HEK293T (cell line): ENCODE data around the gene LMTK2.

Source experiments
- ARNT ChIP-seq: fragments of 450-650 bp; IDR thresholded peaks from 2 replicates; pipeline ENCODE4 v1.6.1; 2017; ENCODE audit warnings: mild to moderate bottlenecking
- BHLHE40 ChIP-seq: fragments of 450-650 bp; IDR thresholded peaks from 2 replicates; pipeline ENCODE4 v1.6.1; 2016; ENCODE audit warnings: mild to moderate bottlenecking, moderate library complexity, borderline replicate concordance
- FOXA1 ChIP-seq: fragments of 450-650 bp; IDR thresholded peaks from 2 replicates; pipeline ENCODE4 v1.6.1; 2016; ENCODE audit warnings: mild to moderate bottlenecking
- FOXK2 ChIP-seq: fragments of 450-650 bp; IDR thresholded peaks from 2 replicates; pipeline ENCODE4 v1.6.1; 2016; ENCODE audit warnings: mild to moderate bottlenecking
- L3MBTL2 ChIP-seq: fragments of 450-650 bp; conservative IDR thresholded peaks from 2 replicates; pipeline ENCODE4 v1.6.1; 2016; ENCODE audit warnings: mild to moderate bottlenecking
- NFRKB ChIP-seq: fragments of 450-650 bp; IDR thresholded peaks from 2 replicates; pipeline ENCODE4 v1.6.1; 2016; ENCODE audit warnings: mild to moderate bottlenecking, moderate library complexity
- PKNOX1 ChIP-seq: fragments of 450-650 bp; IDR thresholded peaks from 2 replicates; pipeline ENCODE4 v1.6.1; 2016
- SP1 ChIP-seq: fragments of 450-650 bp; IDR thresholded peaks from 2 replicates; pipeline ENCODE4 v1.6.1; 2017
- SUZ12 ChIP-seq: fragments of 450-650 bp; IDR thresholded peaks from 2 replicates; pipeline ENCODE4 v1.6.1; 2016; ENCODE audit warnings: mild to moderate bottlenecking
- TARDBP ChIP-seq: fragments of 450-650 bp; IDR thresholded peaks from 2 replicates; pipeline ENCODE4 v1.6.1; 2016

DNA sequence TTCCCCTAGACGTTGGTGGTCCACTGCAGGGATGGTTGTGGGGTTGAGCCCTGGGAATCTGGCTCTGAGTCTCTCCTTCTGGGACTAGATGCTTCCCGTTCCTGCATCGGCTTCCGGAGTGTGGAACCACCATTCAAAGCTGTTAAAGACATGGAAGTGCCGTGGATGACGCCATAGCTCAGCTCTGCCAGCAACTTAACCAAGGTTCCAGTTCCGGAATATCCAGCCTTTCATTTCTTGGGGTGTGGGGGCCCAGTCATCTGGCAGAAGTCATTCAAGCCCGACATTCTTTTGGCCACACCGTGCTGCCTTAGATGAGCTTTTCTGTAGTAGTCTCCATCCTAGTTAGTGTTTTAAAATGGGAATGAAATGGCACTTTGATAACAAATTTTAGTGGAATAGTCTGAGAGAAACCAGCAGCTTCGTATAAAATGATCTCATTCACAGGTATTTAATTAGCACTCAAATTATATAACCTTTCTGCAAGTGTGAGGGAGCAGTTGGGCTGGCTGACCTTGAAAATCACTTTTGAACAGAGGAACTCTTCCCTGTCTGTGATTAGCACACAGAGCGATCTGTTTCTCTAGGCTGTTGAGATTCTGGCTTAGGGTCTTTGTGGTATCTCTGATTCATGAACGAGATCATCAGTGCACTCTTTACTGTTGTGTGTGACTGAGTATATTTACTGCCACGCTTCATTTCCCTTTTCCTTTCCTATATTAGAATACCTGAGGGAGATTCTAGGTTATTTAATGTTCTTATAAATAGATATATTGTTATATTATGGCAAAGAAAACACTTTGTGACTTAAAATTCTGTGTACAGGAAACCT lies 19.9 kb downstream of the LMTK2 start:
- no peak for TF ChIP-seq BHLHE40
- TF ChIP-seq FOXA1: no peak
- TF ChIP-seq ARNT: no peak
- no peak for TF ChIP-seq FOXK2
- TF ChIP-seq SP1: no peak
- TF ChIP-seq TARDBP: no peak
- TF ChIP-seq SUZ12: no peak
- TF ChIP-seq NFRKB: no peak
- TF ChIP-seq L3MBTL2: no peak
- no peak for TF ChIP-seq PKNOX1
